ENCODE results near the gene MED25.

DNA sequence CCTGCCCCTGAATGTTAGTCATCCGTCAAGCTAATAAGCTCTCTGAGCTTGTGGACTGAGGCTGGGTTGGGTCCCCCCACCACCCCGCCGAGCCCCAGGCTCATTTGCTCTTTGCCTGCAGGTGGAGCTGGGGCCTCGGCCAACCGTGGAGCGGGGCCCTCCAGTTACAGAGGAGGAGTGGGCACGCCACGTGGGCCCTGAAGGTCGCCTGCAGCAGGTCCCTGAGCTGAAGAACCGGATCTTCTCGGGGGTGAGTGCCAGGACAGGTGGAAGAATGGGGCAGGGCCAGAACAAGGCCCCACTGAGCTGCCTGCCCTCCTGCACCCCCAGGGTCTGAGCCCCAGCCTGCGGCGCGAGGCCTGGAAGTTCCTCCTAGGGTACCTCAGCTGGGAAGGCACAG is 64.6 kb downstream of the MED25 start:
- no peak for TF ChIP-seq REST (IDR thresholded peaks at IDR 0.05; ENCODE audit: unreplicated experiment)
- TF ChIP-seq POLR2AphosphoS5 (IDR thresholded peaks at IDR 0.05; ENCODE audit: low read depth), result no peak
- no peak for TF ChIP-seq CTCF (conservative IDR thresholded peaks at IDR 0.05; ENCODE audit: low read depth in 2 of 2)
- no peak for TF ChIP-seq EZH2 (IDR thresholded peaks at IDR 0.05; ENCODE audit: low read depth, unreplicated experiment)
- TF ChIP-seq NANOG (IDR thresholded peaks at IDR 0.05; ENCODE audit: borderline replicate concordance), result no peak
- no peak for TF ChIP-seq EZH2phosphoT487 (IDR thresholded peaks at IDR 0.05; ENCODE audit: unreplicated experiment)

Measured in GM23338 (cell line).